GM12878 (cell line): ENCODE results near the gene SNPH. TPM values are rescaled to one million over a fixed set of nuclear protein-coding genes. Genes with fewer than 3 reads are reported as not detected.

Experiments used
- HCFC1 ChIP-seq: fragments of 150-350 bp; IDR thresholded peaks from 2 replicates; pipeline ENCODE4 v1.6.1; 2014; ENCODE audit warnings: low read length
- IKZF2 ChIP-seq, 2 experiments: fragments of 450-650 bp; IDR thresholded peaks; 2 replicates each; pipeline ENCODE4 v1.6.1; 2017; ENCODE audit warnings: mild to moderate bottlenecking in 2 of 2, moderate library complexity in 2 of 2
- NBN ChIP-seq: fragments of 450-650 bp; IDR thresholded peaks from 2 replicates; pipeline ENCODE4 v1.6.1; 2016
- NFYB ChIP-seq: IDR thresholded peaks from 2 replicates; pipeline ENCODE4 v1.6.1; 2011; ENCODE audit warnings: low read depth, mild to moderate bottlenecking, low read length, improper control_type of control experiment, moderate library complexity; ENCODE audit not compliant: insufficient read depth
- POLR2A ChIP-seq: IDR thresholded peaks from 2 replicates; pipeline ENCODE4 v1.6.1; 2011; ENCODE audit warnings: low read depth, mild to moderate bottlenecking, low read length
- RUNX3 ChIP-seq: IDR thresholded peaks from 2 replicates; pipeline ENCODE4 v1.6.1; 2012; ENCODE audit warnings: low read length, inconsistent platforms
- SP1 ChIP-seq: IDR thresholded peaks from one replicate; pipeline ENCODE4 v1.6.1; 2011; ENCODE audit warnings: low read depth, low read length
- SPI1 ChIP-seq: IDR thresholded peaks from 2 replicates; pipeline ENCODE4 v1.6.1; 2011; ENCODE audit warnings: low read depth, mild to moderate bottlenecking, low read length, moderate library complexity, borderline replicate concordance; ENCODE audit not compliant: insufficient read depth
- TBL1XR1 ChIP-seq: IDR thresholded peaks from 2 replicates; pipeline ENCODE4 v1.6.1; 2012; ENCODE audit warnings: low read depth, low read length, improper control_type of control experiment
- ZNF622 ChIP-seq: fragments of 450-650 bp; IDR thresholded peaks from 2 replicates; pipeline ENCODE4 v1.6.1; 2017; ENCODE audit warnings: mild to moderate bottlenecking, inconsistent platforms
- polyA plus RNA-seq, 11 experiments: library from polyadenylated mRNA; depleted of rRNA in 4 of 11; unstranded in 6 of 11; stranded (reverse) in 5 of 11; fragments of >200 nt; fragmentation: Nextera tagmentation in 4 of 11; fragmentation: Illumina TruSeq in 1 of 11; extraction: Ambion mirVana in 4 of 11; extraction: Trizol in 1 of 11; gene quantifications; 1 replicate in 1 of 11; 2 replicates in 10 of 11; pipeline versions ENCODE4 v1.2.1 to v1.2.3, GENCODE V29; 2011 to 2016; ENCODE audit warnings: inconsistent platforms in 2 of 11, missing spikeins in 2 of 11, low read depth in 1 of 11
- total RNA-seq, 4 experiments: library from RNA; depleted of rRNA in 3 of 4; stranded (reverse); fragments of >200 nt in 3 of 4; fragmentation: Illumina TruSeq in 1 of 4; extraction: Trizol in 1 of 4; gene quantifications; 2 replicates each; pipeline versions ENCODE4 v1.2.1 to v1.2.3, GENCODE V29; 2013 to 2021
- TF ChIP-seq, protein P1 (sequence below): fragments of 450-650 bp; formaldehyde crosslinking; IDR thresholded peaks from 2 replicates; pipeline ENCODE4 v1.4.0; 2020; ENCODE audit warnings: mild to moderate bottlenecking, moderate library complexity
- TF ChIP-seq, protein P2 (sequence below): fragments of 150-350 bp; IDR thresholded peaks from 2 replicates; pipeline ENCODE4 v1.6.1; 2016; ENCODE audit warnings: low read depth, low read length
- TF ChIP-seq, protein P3 (sequence below): IDR thresholded peaks from 2 replicates; pipeline ENCODE4 v1.6.1; 2012; ENCODE audit warnings: mild to moderate bottlenecking, low read depth, low read length

SNPH gene
- total and polyA plus RNA-seq, 10 of the 15 experiments (the other 5 are each of a cell fraction or from before 2014, with no cell fraction given), result 0.02 to 0.45 (median 0.34) TPM; not detected in 2

DNA sequence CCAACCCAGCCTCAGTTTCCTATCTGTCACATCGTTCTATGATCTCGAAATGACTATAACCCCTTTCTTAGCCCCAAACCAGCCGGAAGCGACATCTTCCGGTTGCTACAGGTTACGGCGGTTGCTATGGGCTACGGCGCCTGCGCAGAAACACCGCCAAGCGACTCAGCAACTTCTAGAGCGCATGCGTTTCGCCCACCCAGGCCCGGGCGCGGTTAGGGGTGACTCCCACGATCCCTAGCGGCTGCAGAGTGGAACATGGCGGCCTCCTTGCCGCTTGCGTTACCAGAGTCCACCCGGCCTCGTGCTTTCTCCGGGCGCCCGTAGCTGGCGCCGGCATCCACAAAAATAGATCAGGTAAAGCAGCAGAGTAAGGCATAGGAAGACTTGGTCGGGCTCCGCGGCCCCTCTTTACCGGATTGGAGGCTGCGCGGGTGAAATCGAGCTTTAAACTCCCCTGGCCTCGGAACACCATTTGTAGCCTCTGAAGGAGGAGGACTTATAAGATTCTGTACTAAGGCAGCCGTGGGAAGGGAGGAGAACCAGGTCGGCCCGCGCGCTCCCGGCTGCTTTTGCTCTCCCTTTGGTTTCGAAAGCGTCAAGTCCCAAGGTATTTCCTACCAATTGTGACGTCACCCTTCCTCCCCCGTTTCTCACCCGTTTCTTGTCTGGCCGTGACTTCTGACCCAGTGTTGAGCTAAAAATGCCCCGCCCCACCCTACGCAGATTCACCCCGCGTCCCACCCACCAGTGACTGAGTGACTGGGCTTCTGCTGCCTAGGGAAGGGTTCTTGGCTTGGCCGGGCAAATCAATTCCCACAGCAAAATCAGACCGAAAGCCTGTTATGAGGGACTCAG is 59.3 kb downstream of the SNPH start (continued):
- TF ChIP-seq, protein P1, sequence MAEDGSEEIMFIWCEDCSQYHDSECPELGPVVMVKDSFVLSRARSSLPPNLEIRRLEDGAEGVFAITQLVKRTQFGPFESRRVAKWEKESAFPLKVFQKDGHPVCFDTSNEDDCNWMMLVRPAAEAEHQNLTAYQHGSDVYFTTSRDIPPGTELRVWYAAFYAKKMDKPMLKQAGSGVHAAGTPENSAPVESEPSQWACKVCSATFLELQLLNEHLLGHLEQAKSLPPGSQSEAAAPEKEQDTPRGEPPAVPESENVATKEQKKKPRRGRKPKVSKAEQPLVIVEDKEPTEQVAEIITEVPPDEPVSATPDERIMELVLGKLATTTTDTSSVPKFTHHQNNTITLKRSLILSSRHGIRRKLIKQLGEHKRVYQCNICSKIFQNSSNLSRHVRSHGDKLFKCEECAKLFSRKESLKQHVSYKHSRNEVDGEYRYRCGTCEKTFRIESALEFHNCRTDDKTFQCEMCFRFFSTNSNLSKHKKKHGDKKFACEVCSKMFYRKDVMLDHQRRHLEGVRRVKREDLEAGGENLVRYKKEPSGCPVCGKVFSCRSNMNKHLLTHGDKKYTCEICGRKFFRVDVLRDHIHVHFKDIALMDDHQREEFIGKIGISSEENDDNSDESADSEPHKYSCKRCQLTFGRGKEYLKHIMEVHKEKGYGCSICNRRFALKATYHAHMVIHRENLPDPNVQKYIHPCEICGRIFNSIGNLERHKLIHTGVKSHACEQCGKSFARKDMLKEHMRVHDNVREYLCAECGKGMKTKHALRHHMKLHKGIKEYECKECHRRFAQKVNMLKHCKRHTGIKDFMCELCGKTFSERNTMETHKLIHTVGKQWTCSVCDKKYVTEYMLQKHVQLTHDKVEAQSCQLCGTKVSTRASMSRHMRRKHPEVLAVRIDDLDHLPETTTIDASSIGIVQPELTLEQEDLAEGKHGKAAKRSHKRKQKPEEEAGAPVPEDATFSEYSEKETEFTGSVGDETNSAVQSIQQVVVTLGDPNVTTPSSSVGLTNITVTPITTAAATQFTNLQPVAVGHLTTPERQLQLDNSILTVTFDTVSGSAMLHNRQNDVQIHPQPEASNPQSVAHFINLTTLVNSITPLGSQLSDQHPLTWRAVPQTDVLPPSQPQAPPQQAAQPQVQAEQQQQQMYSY, result no peak
- no peak for TF ChIP-seq ZNF622
- TF ChIP-seq SPI1, result no peak
- no peak for TF ChIP-seq NFYB
- peak; percentile 97 for TF ChIP-seq POLR2A
- TF ChIP-seq, protein P2, sequence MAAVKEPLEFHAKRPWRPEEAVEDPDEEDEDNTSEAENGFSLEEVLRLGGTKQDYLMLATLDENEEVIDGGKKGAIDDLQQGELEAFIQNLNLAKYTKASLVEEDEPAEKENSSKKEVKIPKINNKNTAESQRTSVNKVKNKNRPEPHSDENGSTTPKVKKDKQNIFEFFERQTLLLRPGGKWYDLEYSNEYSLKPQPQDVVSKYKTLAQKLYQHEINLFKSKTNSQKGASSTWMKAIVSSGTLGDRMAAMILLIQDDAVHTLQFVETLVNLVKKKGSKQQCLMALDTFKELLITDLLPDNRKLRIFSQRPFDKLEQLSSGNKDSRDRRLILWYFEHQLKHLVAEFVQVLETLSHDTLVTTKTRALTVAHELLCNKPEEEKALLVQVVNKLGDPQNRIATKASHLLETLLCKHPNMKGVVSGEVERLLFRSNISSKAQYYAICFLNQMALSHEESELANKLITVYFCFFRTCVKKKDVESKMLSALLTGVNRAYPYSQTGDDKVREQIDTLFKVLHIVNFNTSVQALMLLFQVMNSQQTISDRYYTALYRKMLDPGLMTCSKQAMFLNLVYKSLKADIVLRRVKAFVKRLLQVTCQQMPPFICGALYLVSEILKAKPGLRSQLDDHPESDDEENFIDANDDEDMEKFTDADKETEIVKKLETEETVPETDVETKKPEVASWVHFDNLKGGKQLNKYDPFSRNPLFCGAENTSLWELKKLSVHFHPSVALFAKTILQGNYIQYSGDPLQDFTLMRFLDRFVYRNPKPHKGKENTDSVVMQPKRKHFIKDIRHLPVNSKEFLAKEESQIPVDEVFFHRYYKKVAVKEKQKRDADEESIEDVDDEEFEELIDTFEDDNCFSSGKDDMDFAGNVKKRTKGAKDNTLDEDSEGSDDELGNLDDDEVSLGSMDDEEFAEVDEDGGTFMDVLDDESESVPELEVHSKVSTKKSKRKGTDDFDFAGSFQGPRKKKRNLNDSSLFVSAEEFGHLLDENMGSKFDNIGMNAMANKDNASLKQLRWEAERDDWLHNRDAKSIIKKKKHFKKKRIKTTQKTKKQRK, result no peak
- TF ChIP-seq SP1, result peak; percentile 29
- TF ChIP-seq, protein P3, sequence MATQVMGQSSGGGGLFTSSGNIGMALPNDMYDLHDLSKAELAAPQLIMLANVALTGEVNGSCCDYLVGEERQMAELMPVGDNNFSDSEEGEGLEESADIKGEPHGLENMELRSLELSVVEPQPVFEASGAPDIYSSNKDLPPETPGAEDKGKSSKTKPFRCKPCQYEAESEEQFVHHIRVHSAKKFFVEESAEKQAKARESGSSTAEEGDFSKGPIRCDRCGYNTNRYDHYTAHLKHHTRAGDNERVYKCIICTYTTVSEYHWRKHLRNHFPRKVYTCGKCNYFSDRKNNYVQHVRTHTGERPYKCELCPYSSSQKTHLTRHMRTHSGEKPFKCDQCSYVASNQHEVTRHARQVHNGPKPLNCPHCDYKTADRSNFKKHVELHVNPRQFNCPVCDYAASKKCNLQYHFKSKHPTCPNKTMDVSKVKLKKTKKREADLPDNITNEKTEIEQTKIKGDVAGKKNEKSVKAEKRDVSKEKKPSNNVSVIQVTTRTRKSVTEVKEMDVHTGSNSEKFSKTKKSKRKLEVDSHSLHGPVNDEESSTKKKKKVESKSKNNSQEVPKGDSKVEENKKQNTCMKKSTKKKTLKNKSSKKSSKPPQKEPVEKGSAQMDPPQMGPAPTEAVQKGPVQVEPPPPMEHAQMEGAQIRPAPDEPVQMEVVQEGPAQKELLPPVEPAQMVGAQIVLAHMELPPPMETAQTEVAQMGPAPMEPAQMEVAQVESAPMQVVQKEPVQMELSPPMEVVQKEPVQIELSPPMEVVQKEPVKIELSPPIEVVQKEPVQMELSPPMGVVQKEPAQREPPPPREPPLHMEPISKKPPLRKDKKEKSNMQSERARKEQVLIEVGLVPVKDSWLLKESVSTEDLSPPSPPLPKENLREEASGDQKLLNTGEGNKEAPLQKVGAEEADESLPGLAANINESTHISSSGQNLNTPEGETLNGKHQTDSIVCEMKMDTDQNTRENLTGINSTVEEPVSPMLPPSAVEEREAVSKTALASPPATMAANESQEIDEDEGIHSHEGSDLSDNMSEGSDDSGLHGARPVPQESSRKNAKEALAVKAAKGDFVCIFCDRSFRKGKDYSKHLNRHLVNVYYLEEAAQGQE, result no peak
- TF ChIP-seq IKZF2 (IDR thresholded peaks at IDR 0.05), result peak; percentile 52 to 59
- TF ChIP-seq TBL1XR1, result no peak
- peak; percentile 90 for TF ChIP-seq NBN
- TF ChIP-seq HCFC1, result peak; percentile 61
- TF ChIP-seq RUNX3, result peak; percentile 71
